ENCODE measurements around the gene SMAGP.

GRCh38 chr12:51270067-51270950, at the start of gene SMAGP:
- TF ChIP-seq CTCF (IDR thresholded peaks at IDR 0.05) (no peak), EP300 (IDR thresholded peaks at IDR 0.05) (no peak)

All from ovary (tissue), 3 donors.